HCT116 (cell line): ENCODE results near the gene WDR74. TPM values are rescaled to one million over a fixed set of nuclear protein-coding genes. Genes with fewer than 3 reads are reported as not detected.

Source experiments
- ATAC-seq: fragments of 200-7000 bp; cut with Tn5 transposase; 2 replicates; pipeline ENCODE4 v1.9.1; 2020; ENCODE audit warnings: mild to moderate bottlenecking, moderate library complexity
- BruUV-seq: library from RNA; stranded (reverse); fragments of 400-500 nt; replicated peaks from 2 replicates; lab custom pipeline; 2021; lab: Mats Ljungman, UMichigan
- CTCF ChIA-PET: fragments of 300-600 bp; sonication (Branson Sonifier 250); formaldehyde crosslinking; loops from one replicate; lab custom pipeline; 2021; ENCODE audit warnings: antibody characterized with exemption; lab: Charles Lee
- POLR2A ChIA-PET: fragments of 300-600, 350-600 bp; sonication (Branson Sonifier 250); formaldehyde crosslinking; loops from one replicate; lab custom pipeline; 2021; ENCODE audit warnings: antibody characterized with exemption; lab: Charles Lee
- RAD21 ChIA-PET, 2 experiments: fragments of 300-600 bp; sonication (Branson Sonifier 250); formaldehyde crosslinking; loops; one replicate each; lab custom pipeline; 2023; ENCODE audit warnings: low total read pairs in 2 of 2; ENCODE audit not compliant: uncharacterized antibody in 2 of 2, unreplicated experiment in 2 of 2, low non-redundant PET in 1 of 2; lab: Charles Lee
- DNase-seq: peaks from one replicate; pipeline ENCODE4 v3.0.0-alpha.2; 2010; ENCODE audit warnings: low read depth, low spot score
- H2AFZ ChIP-seq: fragments of 200-600 bp; shearing (Covaris generic), sonication (generic); 2 replicates; pipeline ENCODE4 v1.6.1; 2017; ENCODE audit warnings: low read depth, mixed run types, mixed read lengths, antibody characterized with exemption, low read length; ENCODE audit not compliant: poor library complexity, severe bottlenecking
- H3K27ac ChIP-seq: 2 replicates; pipeline ENCODE4 v1.5.1; 2012; ENCODE audit warnings: low read depth, low read length
- H3K27me3 ChIP-seq: fragments of 200-600 bp; sonication (generic); 2 replicates; pipeline ENCODE4 v1.6.1; 2016; ENCODE audit warnings: mixed run types, low read length, mixed read lengths; ENCODE audit not compliant: insufficient read depth
- H3K36me3 ChIP-seq, 2 experiments: fragments of 200-500 bp in 1 of 2; fragments of 200-600 bp in 1 of 2; sonication (Bioruptor generic) in 1 of 2; sonication (generic) in 1 of 2; 2 replicates each; pipeline versions ENCODE4 v1.5.1 to v1.6.1; 2014 to 2016; ENCODE audit warnings: low read length in 2 of 2, inconsistent platforms in 1 of 2, mixed read lengths in 1 of 2, mixed run types in 1 of 2; ENCODE audit not compliant: insufficient read depth in 2 of 2, control insufficient read depth in 1 of 2
- H3K4me1 ChIP-seq, 2 experiments: fragments of 200-600 bp in 1 of 2; sonication (generic) in 1 of 2; 2 replicates each; pipeline versions ENCODE4 v1.5.1 to v1.6.1; 2012 to 2017; ENCODE audit warnings: low read length in 2 of 2, inconsistent platforms in 1 of 2, mild to moderate bottlenecking in 1 of 2, mixed read lengths in 1 of 2, mixed run types in 1 of 2, moderate library complexity in 1 of 2; ENCODE audit not compliant: insufficient read depth in 2 of 2, control insufficient read depth in 1 of 2
- H3K4me2 ChIP-seq: fragments of 200-600 bp; sonication (generic); 2 replicates; pipeline ENCODE4 v1.6.1; 2017; ENCODE audit warnings: mixed run types, low read length, mixed read lengths
- H3K4me3 ChIP-seq, 2 experiments: fragments of 200-600 bp in 1 of 2; sonication (generic) in 1 of 2; replicated peaks in 1 of 2; 2 replicates each; pipeline ENCODE4 v1.5.1; 2011 to 2016; ENCODE audit warnings: low read length in 2 of 2, control low read depth in 1 of 2, low read depth in 1 of 2, mild to moderate bottlenecking in 1 of 2, mixed read lengths in 1 of 2, mixed run types in 1 of 2
- H3K79me2 ChIP-seq: fragments of 200-600 bp; sonication (generic); 2 replicates; pipeline ENCODE4 v1.6.1; 2017; ENCODE audit warnings: mild to moderate bottlenecking, mixed run types, low read length, moderate library complexity, mixed read lengths; ENCODE audit not compliant: insufficient read depth
- H3K9ac ChIP-seq: fragments of 200-600 bp; sonication (generic); 2 replicates; pipeline ENCODE4 v1.6.1; 2016; ENCODE audit warnings: low read length, mixed read lengths
- H3K9me2 ChIP-seq: fragments of 200-600 bp; sonication (generic), shearing (Covaris generic); 2 replicates; pipeline ENCODE4 v1.6.1; 2017; ENCODE audit warnings: mixed run types, mild to moderate bottlenecking, moderate library complexity; ENCODE audit not compliant: insufficient read depth
- H3K9me3 ChIP-seq, 2 experiments: fragments of 200-500 bp in 1 of 2; fragments of 200-600 bp in 1 of 2; sonication (Bioruptor generic) in 1 of 2; sonication (generic) in 1 of 2; 2 replicates each; pipeline ENCODE4 v1.6.1; 2014 to 2017; ENCODE audit warnings: low read length in 2 of 2, mixed read lengths in 2 of 2, inconsistent platforms in 1 of 2, low read depth in 1 of 2, mild to moderate bottlenecking in 1 of 2, mixed run types in 1 of 2, moderate library complexity in 1 of 2; ENCODE audit not compliant: control insufficient read depth in 1 of 2, insufficient read depth in 1 of 2
- H4K20me1 ChIP-seq: fragments of 200-600 bp; sonication (generic), shearing (Covaris generic); 2 replicates; pipeline ENCODE4 v1.6.1; 2017; ENCODE audit warnings: mixed run types, mild to moderate bottlenecking, moderate library complexity; ENCODE audit not compliant: insufficient read depth
- EZH2 ChIP-seq: fragments of 200-600 bp; sonication (generic); IDR thresholded peaks from 2 replicates; pipeline ENCODE4 v1.6.1; 2017; ENCODE audit warnings: antibody characterized with exemption, mixed run types
- POLR2AphosphoS5 ChIP-seq: IDR thresholded peaks from 2 replicates; pipeline ENCODE4 v1.6.1; 2011; ENCODE audit warnings: mild to moderate bottlenecking, low read depth, low read length, moderate library complexity
- SP1 ChIP-seq: IDR thresholded peaks from 2 replicates; pipeline ENCODE4 v1.6.1; 2012; ENCODE audit warnings: low read depth
- ZBTB33 ChIP-seq: IDR thresholded peaks from 2 replicates; pipeline ENCODE4 v1.6.1; 2011; ENCODE audit warnings: mild to moderate bottlenecking, low read length, moderate library complexity; ENCODE audit not compliant: insufficient replicate concordance; ENCODE audit errors: extremely low read depth
- intact Hi-C: fragments of 100-400 bp; cut with micrococcal nuclease; formaldehyde crosslinking; loops from 2 replicates; pipeline ENCODE4 v1.10.0; 2022
- total RNA-seq: library from RNA; stranded (reverse); gene quantifications from one replicate; pipeline ENCODE4 v1.2.1, GENCODE V29; 2021; ENCODE audit not compliant: unreplicated experiment
- TF ChIP-seq, protein P1 (sequence below), 3 experiments: fragments of 200-600 bp in 1 of 3; sonication (generic) in 1 of 3; IDR thresholded peaks in 2 of 3; conservative IDR thresholded peaks in 1 of 3; 2 replicates each; pipeline ENCODE4 v1.5.1; 2012 to 2017; ENCODE audit warnings: low read depth in 2 of 3, low read length in 2 of 3, antibody characterized with exemption in 1 of 3, borderline replicate concordance in 1 of 3, control low read depth in 1 of 3, mild to moderate bottlenecking in 1 of 3, mixed read lengths in 1 of 3, mixed run types in 1 of 3, moderate library complexity in 1 of 3; ENCODE audit not compliant: insufficient read depth in 1 of 3
- TF ChIP-seq, protein P2 (sequence below): IDR thresholded peaks from 2 replicates; pipeline ENCODE4 v1.6.1; 2012
- TF ChIP-seq, protein P3 (sequence below): IDR thresholded peaks from 2 replicates; pipeline ENCODE4 v1.6.1; 2012
- TF ChIP-seq, protein P4 (sequence below): IDR thresholded peaks from 2 replicates; pipeline ENCODE4 v1.6.1; 2012; ENCODE audit warnings: low read depth

The WDR74 gene
- total RNA-seq, 1 experiment from 2014 or later = 111 TPM

GRCh38 chr11:62888406-62888805, 49.0 kb upstream of the WDR74 start:
- ChIA-PET RAD21 (no interaction called here), CTCF (interaction anchor here (1.6 kb wide), 1 partner anchor 132 kb away, joined by 4 read pairs; no protein-coding TSS in a partner anchor), POLR2A (no interaction called here)
- peaks cover 41 to 60% of the 10 kb centered on the region in 2 experiments for H3K36me3 ChIP-seq
- no peaks in the 10 kb centered on the region for H3K9me2 ChIP-seq
- intact Hi-C loops = no loop called here
- no peaks in the 10 kb centered on the region for H3K27me3 ChIP-seq
- ATAC-seq (no peak), DNase-seq (no peak)
- peak overlapping the region; percentile 54; the same call in 1 of the 2 replicates for H3K27ac ChIP-seq
- H3K9me3 ChIP-seq = no peaks in the 10 kb centered on the region
- H3K79me2 ChIP-seq = peaks cover 43% of the 10 kb centered on the region
- BruUV-seq = TSS peak; percentile 3
- H3K9ac ChIP-seq = no peak overlapping the region
- H3K4me3 ChIP-seq = no peak overlapping the region
- H2AFZ ChIP-seq = no peak overlapping the region
- peak overlapping the region; percentile 31; the same call in 1 of the 2 replicates for H3K4me2 ChIP-seq
- H4K20me1 ChIP-seq = peaks cover 30% of the 10 kb centered on the region; the same call in 1 of the 2 replicates
- TF ChIP-seq POLR2AphosphoS5 = 0 out of 2 replicates have a peak, but pooled peaks have one; percentile 33
- TF ChIP-seq, protein P1, sequence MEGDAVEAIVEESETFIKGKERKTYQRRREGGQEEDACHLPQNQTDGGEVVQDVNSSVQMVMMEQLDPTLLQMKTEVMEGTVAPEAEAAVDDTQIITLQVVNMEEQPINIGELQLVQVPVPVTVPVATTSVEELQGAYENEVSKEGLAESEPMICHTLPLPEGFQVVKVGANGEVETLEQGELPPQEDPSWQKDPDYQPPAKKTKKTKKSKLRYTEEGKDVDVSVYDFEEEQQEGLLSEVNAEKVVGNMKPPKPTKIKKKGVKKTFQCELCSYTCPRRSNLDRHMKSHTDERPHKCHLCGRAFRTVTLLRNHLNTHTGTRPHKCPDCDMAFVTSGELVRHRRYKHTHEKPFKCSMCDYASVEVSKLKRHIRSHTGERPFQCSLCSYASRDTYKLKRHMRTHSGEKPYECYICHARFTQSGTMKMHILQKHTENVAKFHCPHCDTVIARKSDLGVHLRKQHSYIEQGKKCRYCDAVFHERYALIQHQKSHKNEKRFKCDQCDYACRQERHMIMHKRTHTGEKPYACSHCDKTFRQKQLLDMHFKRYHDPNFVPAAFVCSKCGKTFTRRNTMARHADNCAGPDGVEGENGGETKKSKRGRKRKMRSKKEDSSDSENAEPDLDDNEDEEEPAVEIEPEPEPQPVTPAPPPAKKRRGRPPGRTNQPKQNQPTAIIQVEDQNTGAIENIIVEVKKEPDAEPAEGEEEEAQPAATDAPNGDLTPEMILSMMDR (IDR thresholded peaks at IDR 0.05 in 2 of 3, conservative IDR thresholded peaks at IDR 0.05 in 1 of 3; ENCODE audit: borderline replicate concordance in 1 of 3, insufficient read depth in 1 of 3, low read depth in 2 of 3, low read length in 2 of 3) = no peak
- H3K4me1 ChIP-seq = peaks cover 25 to 62% of the 10 kb centered on the region in 2 experiments

- BruUV-seq = no TSS peak
- H3K36me3 ChIP-seq = peaks cover 53 to 76% of the 10 kb centered on the region in 2 experiments
- peaks cover 39% of the 10 kb centered on the region; the same call in 1 of the 2 replicates for H4K20me1 ChIP-seq
- H3K27ac ChIP-seq = no peak overlapping the region
- H3K27me3 ChIP-seq = no peaks in the 10 kb centered on the region
- H3K79me2 ChIP-seq = peaks cover 72% of the 10 kb centered on the region
- ATAC-seq = no peak
- ChIA-PET CTCF (interaction anchor here (0.9 kb wide), 1 partner anchor 135 kb away, joined by 4 read pairs; no protein-coding TSS in a partner anchor), RAD21 (interaction anchor here in 1 of 2 experiments (0.6 kb wide), 1 partner anchor 42 kb away, joined by 4 read pairs; no protein-coding TSS in a partner anchor), POLR2A (interaction anchor here (1.2 to 2.1 kb wide), 4 partner anchors 9 to 44 kb away, joined by 3 to 9 read pairs (median 7); no protein-coding TSS in a partner anchor)
- no peaks in the 10 kb centered on the region for H3K9me3 ChIP-seq
- H3K4me3 ChIP-seq = no peak overlapping the region
- H2AFZ ChIP-seq = no peak overlapping the region
- no peak for DNase-seq
- H3K9ac ChIP-seq = no peak overlapping the region
- H3K4me1 ChIP-seq = peaks cover 39 to 83% of the 10 kb centered on the region in 2 experiments
- intact Hi-C loops = no loop called here
- H3K4me2 ChIP-seq = peak overlapping the region; percentile 4; the same call in 1 of the 2 replicates
- no peaks in the 10 kb centered on the region for H3K9me2 ChIP-seq
- TF ChIP-seq, protein P2, sequence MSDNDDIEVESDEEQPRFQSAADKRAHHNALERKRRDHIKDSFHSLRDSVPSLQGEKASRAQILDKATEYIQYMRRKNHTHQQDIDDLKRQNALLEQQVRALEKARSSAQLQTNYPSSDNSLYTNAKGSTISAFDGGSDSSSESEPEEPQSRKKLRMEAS = no peak
- TF ChIP-seq SP1 (no peak), EZH2 (no peak), ZBTB33 (no peak)
- TF ChIP-seq, protein P3, sequence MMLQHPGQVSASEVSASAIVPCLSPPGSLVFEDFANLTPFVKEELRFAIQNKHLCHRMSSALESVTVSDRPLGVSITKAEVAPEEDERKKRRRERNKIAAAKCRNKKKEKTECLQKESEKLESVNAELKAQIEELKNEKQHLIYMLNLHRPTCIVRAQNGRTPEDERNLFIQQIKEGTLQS = no peak
- TF ChIP-seq, protein P4, sequence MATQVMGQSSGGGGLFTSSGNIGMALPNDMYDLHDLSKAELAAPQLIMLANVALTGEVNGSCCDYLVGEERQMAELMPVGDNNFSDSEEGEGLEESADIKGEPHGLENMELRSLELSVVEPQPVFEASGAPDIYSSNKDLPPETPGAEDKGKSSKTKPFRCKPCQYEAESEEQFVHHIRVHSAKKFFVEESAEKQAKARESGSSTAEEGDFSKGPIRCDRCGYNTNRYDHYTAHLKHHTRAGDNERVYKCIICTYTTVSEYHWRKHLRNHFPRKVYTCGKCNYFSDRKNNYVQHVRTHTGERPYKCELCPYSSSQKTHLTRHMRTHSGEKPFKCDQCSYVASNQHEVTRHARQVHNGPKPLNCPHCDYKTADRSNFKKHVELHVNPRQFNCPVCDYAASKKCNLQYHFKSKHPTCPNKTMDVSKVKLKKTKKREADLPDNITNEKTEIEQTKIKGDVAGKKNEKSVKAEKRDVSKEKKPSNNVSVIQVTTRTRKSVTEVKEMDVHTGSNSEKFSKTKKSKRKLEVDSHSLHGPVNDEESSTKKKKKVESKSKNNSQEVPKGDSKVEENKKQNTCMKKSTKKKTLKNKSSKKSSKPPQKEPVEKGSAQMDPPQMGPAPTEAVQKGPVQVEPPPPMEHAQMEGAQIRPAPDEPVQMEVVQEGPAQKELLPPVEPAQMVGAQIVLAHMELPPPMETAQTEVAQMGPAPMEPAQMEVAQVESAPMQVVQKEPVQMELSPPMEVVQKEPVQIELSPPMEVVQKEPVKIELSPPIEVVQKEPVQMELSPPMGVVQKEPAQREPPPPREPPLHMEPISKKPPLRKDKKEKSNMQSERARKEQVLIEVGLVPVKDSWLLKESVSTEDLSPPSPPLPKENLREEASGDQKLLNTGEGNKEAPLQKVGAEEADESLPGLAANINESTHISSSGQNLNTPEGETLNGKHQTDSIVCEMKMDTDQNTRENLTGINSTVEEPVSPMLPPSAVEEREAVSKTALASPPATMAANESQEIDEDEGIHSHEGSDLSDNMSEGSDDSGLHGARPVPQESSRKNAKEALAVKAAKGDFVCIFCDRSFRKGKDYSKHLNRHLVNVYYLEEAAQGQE = no peak
Measured at GRCh38 chr11:62885137-62885750, 45.9 kb upstream of the WDR74 start.
